Measurements from ENCODE around the gene NOP16.

- TF ChIP-seq POLR2A (IDR thresholded peaks at IDR 0.05), result no peak
- TF ChIP-seq, protein P1, sequence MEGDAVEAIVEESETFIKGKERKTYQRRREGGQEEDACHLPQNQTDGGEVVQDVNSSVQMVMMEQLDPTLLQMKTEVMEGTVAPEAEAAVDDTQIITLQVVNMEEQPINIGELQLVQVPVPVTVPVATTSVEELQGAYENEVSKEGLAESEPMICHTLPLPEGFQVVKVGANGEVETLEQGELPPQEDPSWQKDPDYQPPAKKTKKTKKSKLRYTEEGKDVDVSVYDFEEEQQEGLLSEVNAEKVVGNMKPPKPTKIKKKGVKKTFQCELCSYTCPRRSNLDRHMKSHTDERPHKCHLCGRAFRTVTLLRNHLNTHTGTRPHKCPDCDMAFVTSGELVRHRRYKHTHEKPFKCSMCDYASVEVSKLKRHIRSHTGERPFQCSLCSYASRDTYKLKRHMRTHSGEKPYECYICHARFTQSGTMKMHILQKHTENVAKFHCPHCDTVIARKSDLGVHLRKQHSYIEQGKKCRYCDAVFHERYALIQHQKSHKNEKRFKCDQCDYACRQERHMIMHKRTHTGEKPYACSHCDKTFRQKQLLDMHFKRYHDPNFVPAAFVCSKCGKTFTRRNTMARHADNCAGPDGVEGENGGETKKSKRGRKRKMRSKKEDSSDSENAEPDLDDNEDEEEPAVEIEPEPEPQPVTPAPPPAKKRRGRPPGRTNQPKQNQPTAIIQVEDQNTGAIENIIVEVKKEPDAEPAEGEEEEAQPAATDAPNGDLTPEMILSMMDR (IDR thresholded peaks at IDR 0.05 in 4 of 5, conservative IDR thresholded peaks at IDR 0.05 in 1 of 5), result no peak
These were observed 27.0 kb upstream of the NOP16 start for GRCh38 chr5:176415240-176415951.

Data from gastrocnemius medialis (tissue), 4 donors.